NB4 (cell line): ENCODE results near the gene TCF15.

Experiments
- POLR2A ChIP-seq: IDR thresholded peaks from 2 replicates; pipeline ENCODE4 v1.6.1; 2011; ENCODE audit warnings: mild to moderate bottlenecking; ENCODE audit not compliant: insufficient read length; ENCODE audit errors: extremely low read depth
- TF ChIP-seq, protein P1 (sequence below): IDR thresholded peaks from one replicate; pipeline ENCODE4 v1.5.1; 2012; ENCODE audit warnings: low read depth, low read length

DNA sequence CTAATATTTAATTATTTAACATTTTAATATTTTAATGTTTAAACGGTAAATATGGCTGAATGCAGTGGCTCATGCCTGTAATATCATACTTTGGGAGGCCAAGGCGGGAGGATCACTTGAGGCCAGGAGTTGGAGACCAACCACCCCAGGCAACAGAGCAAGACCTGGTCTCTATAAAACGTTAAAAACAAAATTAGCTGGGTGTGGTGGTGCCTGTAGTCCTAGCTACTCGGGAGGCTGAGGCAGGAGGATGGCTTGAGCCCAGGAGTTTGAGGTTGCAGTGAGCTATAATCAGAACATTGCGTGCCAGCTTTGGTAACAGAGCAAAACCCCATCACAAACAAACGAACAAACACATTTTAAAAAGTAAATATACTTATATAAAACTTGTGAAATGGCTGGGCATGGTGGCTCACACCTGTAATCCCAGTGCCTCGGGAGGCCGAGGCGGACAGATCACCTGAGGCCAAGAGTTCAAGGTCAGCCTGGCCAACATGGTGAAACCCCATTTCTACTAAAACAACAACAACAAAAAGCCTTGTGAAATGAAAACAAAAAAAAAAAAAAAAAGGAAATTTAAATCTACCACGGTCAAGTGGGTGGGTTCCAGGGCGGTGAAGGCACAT is 34.7 kb upstream of the TCF15 start:
- TF ChIP-seq, protein P1, sequence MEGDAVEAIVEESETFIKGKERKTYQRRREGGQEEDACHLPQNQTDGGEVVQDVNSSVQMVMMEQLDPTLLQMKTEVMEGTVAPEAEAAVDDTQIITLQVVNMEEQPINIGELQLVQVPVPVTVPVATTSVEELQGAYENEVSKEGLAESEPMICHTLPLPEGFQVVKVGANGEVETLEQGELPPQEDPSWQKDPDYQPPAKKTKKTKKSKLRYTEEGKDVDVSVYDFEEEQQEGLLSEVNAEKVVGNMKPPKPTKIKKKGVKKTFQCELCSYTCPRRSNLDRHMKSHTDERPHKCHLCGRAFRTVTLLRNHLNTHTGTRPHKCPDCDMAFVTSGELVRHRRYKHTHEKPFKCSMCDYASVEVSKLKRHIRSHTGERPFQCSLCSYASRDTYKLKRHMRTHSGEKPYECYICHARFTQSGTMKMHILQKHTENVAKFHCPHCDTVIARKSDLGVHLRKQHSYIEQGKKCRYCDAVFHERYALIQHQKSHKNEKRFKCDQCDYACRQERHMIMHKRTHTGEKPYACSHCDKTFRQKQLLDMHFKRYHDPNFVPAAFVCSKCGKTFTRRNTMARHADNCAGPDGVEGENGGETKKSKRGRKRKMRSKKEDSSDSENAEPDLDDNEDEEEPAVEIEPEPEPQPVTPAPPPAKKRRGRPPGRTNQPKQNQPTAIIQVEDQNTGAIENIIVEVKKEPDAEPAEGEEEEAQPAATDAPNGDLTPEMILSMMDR: no peak
- TF ChIP-seq POLR2A: no peak
